ENCODE data around the gene AUH.

DNA sequence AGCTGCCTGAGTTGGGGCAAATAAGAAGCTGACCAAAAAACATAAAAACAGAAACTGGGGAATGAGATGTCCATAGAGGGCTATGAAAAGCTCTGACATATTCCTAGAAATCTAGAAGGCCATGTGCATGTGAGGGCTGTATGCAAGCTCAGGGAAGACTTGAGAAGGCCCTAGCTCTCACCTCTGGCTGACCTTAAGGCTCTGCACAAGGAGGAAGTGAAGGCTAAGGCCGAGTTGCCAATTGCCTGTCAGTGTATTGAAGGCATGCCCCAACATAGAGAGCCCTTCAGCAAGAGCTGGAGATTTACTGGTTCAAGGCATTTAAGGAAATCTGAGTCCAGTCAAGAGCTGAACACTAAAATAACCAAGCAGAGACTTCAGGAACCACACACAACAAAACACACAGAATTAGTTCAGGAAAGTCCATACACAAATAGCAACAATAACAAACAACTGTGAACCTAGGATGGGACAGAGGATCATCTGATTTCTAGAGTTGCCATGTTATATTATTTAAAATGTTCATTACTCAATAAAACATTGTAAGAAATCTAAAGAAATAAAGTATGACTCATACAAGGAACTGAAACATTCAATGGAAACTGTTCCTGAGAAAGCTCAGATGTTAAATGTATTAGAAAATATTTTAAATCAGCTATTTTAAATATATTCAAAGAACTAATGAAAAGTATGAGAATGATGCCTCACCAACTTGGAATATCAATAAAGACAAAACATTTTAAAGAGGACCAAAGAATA is 161.8 kb downstream of the AUH start:
- TF ChIP-seq POLR2A (IDR thresholded peaks at IDR 0.05) (no peak), POLR2AphosphoS5 (IDR thresholded peaks at IDR 0.05) (no peak)
- TF ChIP-seq, protein P1, sequence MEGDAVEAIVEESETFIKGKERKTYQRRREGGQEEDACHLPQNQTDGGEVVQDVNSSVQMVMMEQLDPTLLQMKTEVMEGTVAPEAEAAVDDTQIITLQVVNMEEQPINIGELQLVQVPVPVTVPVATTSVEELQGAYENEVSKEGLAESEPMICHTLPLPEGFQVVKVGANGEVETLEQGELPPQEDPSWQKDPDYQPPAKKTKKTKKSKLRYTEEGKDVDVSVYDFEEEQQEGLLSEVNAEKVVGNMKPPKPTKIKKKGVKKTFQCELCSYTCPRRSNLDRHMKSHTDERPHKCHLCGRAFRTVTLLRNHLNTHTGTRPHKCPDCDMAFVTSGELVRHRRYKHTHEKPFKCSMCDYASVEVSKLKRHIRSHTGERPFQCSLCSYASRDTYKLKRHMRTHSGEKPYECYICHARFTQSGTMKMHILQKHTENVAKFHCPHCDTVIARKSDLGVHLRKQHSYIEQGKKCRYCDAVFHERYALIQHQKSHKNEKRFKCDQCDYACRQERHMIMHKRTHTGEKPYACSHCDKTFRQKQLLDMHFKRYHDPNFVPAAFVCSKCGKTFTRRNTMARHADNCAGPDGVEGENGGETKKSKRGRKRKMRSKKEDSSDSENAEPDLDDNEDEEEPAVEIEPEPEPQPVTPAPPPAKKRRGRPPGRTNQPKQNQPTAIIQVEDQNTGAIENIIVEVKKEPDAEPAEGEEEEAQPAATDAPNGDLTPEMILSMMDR (IDR thresholded peaks at IDR 0.05) = no peak
